Measurements from ENCODE around the gene TMEM132A. TPM values are rescaled to one million over a fixed set of nuclear protein-coding genes. Genes with fewer than 3 reads are reported as not detected.

The TMEM132A gene
- total RNA-seq, 1 experiment from 2014 or later = 114 TPM

DNA sequence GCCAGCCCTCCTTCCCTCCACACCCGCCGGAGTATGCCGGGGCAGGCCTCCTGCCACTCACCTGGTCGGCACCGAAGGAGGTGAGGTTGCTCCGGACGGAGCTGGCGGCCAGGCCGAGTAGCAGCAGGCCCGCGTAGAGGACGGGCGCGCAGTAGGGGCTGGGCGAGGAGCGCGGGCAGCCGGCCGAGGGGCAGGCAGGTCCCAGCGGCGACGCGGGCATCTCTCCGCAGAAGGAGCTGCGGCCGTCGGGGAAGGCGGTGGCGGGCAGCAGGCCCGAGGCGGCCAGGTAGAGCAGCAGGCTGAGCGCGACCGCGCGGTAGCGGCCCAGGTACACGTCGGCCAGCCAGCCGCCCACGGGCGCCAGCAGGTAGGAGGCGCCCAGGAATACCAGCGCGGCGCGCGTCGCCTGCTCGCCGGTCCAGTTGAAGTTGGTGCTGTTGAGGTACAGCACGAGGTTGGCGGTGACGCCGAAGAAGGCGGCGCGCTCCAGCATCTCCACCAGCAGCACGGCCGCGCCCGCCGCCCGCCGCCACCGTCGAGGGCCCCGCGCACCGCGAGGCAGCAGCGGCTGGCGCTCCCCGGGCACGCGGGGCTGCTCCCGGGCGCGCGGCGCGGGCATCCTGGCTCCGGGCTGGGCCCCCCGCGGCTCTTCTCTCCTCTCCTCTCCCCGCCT, 26.8 kb downstream of the TMEM132A start (continued):
- TF ChIP-seq ZNF532 (CRISPR knock-in tag; IDR thresholded peaks at IDR 0.05; ENCODE audit: borderline replicate concordance) = no peak
- TF ChIP-seq HMGA2 (CRISPR knock-in tag; IDR thresholded peaks at IDR 0.05) = no peak
- no peak for TF ChIP-seq EMX1 (CRISPR knock-in tag; IDR thresholded peaks at IDR 0.05)
- peak; percentile 89 for TF ChIP-seq SMAD3 (CRISPR knock-in tag; IDR thresholded peaks at IDR 0.05; ENCODE audit: borderline replicate concordance)
- TF ChIP-seq, protein P1, sequence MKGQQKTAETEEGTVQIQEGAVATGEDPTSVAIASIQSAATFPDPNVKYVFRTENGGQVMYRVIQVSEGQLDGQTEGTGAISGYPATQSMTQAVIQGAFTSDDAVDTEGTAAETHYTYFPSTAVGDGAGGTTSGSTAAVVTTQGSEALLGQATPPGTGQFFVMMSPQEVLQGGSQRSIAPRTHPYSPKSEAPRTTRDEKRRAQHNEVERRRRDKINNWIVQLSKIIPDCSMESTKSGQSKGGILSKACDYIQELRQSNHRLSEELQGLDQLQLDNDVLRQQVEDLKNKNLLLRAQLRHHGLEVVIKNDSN (CRISPR knock-in tag; IDR thresholded peaks at IDR 0.05) = no peak
- no peak for TF ChIP-seq ZNF671 (CRISPR knock-in tag; IDR thresholded peaks at IDR 0.05)
- TF ChIP-seq GRHL2 (CRISPR knock-in tag; IDR thresholded peaks at IDR 0.05; ENCODE audit: insufficient replicate concordance, severe bottlenecking) = no peak
- peak; percentile 77; the same call in 1 of the 2 replicates for TF ChIP-seq RELA (CRISPR knock-in tag; IDR thresholded peaks at IDR 0.05; ENCODE audit: borderline replicate concordance)
- TF ChIP-seq FOXJ3 (CRISPR knock-in tag; IDR thresholded peaks at IDR 0.05; ENCODE audit: borderline replicate concordance) = no peak
- peak; percentile 78; the same call in 1 of the 2 replicates for TF ChIP-seq NR3C1 (CRISPR knock-in tag; conservative IDR thresholded peaks at IDR 0.05; ENCODE audit: low read depth)
- TF ChIP-seq, protein P2, sequence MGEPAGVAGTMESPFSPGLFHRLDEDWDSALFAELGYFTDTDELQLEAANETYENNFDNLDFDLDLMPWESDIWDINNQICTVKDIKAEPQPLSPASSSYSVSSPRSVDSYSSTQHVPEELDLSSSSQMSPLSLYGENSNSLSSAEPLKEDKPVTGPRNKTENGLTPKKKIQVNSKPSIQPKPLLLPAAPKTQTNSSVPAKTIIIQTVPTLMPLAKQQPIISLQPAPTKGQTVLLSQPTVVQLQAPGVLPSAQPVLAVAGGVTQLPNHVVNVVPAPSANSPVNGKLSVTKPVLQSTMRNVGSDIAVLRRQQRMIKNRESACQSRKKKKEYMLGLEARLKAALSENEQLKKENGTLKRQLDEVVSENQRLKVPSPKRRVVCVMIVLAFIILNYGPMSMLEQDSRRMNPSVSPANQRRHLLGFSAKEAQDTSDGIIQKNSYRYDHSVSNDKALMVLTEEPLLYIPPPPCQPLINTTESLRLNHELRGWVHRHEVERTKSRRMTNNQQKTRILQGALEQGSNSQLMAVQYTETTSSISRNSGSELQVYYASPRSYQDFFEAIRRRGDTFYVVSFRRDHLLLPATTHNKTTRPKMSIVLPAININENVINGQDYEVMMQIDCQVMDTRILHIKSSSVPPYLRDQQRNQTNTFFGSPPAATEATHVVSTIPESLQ (CRISPR knock-in tag; IDR thresholded peaks at IDR 0.05) = peak; percentile 43; the same call in 1 of the 2 replicates
- peak; percentile 90; the same call in 1 of the 2 replicates for TF ChIP-seq TP53 (CRISPR knock-in tag; IDR thresholded peaks at IDR 0.05)
- peak; percentile 36; the same call in 1 of the 2 replicates for TF ChIP-seq NR2C2 (CRISPR knock-in tag; IDR thresholded peaks at IDR 0.05)
- peak; percentile 82 for TF ChIP-seq JUN (CRISPR knock-in tag; IDR thresholded peaks at IDR 0.05)
- TF ChIP-seq IRF2 (CRISPR knock-in tag; IDR thresholded peaks at IDR 0.05; ENCODE audit: borderline replicate concordance, low read depth) = no peak
- peak; percentile 85; the same call in 1 of the 2 replicates for TF ChIP-seq ETV6 (CRISPR knock-in tag; IDR thresholded peaks at IDR 0.05)
- TF ChIP-seq, protein P3, sequence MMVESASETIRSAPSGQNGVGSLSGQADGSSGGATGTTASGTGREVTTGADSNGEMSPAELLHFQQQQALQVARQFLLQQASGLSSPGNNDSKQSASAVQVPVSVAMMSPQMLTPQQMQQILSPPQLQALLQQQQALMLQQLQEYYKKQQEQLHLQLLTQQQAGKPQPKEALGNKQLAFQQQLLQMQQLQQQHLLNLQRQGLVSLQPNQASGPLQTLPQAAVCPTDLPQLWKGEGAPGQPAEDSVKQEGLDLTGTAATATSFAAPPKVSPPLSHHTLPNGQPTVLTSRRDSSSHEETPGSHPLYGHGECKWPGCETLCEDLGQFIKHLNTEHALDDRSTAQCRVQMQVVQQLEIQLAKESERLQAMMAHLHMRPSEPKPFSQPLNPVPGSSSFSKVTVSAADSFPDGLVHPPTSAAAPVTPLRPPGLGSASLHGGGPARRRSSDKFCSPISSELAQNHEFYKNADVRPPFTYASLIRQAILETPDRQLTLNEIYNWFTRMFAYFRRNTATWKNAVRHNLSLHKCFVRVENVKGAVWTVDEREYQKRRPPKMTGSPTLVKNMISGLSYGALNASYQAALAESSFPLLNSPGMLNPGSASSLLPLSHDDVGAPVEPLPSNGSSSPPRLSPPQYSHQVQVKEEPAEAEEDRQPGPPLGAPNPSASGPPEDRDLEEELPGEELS (CRISPR knock-in tag; IDR thresholded peaks at IDR 0.05) = peak; percentile 98

DNA sequence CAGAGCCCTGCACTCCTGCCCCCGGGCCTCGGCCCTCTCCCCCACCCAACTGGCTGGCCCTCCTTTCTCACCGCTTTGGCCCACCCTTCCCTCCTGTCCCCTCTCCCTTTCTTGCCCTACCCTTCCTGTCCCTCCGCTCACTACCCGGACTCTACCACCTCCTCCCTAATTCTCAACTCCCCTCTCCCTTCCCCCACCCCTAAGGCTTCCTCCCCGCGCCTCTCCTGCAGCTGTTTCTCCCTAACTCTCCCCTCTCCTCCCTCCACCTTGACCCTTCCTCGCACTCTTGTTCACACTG, 27.3 kb downstream of the TMEM132A start:
- TF ChIP-seq ZNF532 (CRISPR knock-in tag; IDR thresholded peaks at IDR 0.05; ENCODE audit: borderline replicate concordance) (no peak), ATF1 (CRISPR knock-in tag; IDR thresholded peaks at IDR 0.05) (no peak), ZNF281 (CRISPR knock-in tag; IDR thresholded peaks at IDR 0.05) (0 out of 2 replicates have a peak, but pooled peaks have one; percentile 9)
- no peaks in the 10 kb centered on the region for H3K9me3 Mint-ChIP-seq
- no peak overlapping the region for H3K27ac Mint-ChIP-seq
- ChIA-PET CTCF (interaction anchor here (0.6 to 2.2 kb wide), 3 partner anchors 28 to 178 kb away, joined by 3 to 7 read pairs (median 5); no protein-coding TSS in a partner anchor), POLR2A (interaction anchor here (0.7 kb wide), 1 partner anchor 45 kb away, joined by 4 read pairs; the partner anchor contains the start of gene PRPF19)
- peaks cover 32% of the 10 kb centered on the region for H3K4me1 Mint-ChIP-seq
- H3K27me3 Mint-ChIP-seq (ENCODE audit: low read depth) = peaks cover 42% of the 10 kb centered on the region
- H3K36me3 Mint-ChIP-seq = no peaks in the 10 kb centered on the region
- ATAC-seq = peak; percentile 61
- no peak for DNase-seq (ENCODE audit: low spot score)
- H3K4me3 Mint-ChIP-seq = peak overlapping the region; percentile 69
